Heart left ventricle (tissue), 16 donors: Measurements from ENCODE around the gene RNFT2. TPM values are rescaled to one million over a fixed set of nuclear protein-coding genes. Genes with fewer than 3 reads are reported as not detected.

Source experiments
- ATAC-seq, 4 donors: fragments of 200-7000 bp; cut with Tn5 transposase; one replicate each; pipeline ENCODE4 v1.9.1; 2020 to 2022; ENCODE audit warnings: moderate library complexity in 4 of 4, mild to moderate bottlenecking in 3 of 4, moderate number of reproducible peaks in 1 of 4
- DNase-seq, 5 donors: peaks; one replicate each; pipeline ENCODE4 v3.0.0-alpha.2; 2020
- H3K27ac ChIP-seq, 12 donors: fragments of 200-600 bp; sonication (generic) in 4 of 12; one replicate each; pipeline versions ENCODE4 v1.5.0 to v1.8.0; 2016 to 2022; ENCODE audit warnings: mild to moderate bottlenecking in 2 of 12
- H3K27me3 ChIP-seq, 9 donors: fragments of 200-600 bp; sonication (generic) in 2 of 9; one replicate each; pipeline versions ENCODE4 v1.5.1 to v1.8.0; 2016 to 2022; ENCODE audit warnings: mild to moderate bottlenecking in 3 of 9
- H3K36me3 ChIP-seq, 9 donors: fragments of 200-600 bp; sonication (generic) in 2 of 9; one replicate each; pipeline versions ENCODE4 v1.5.0 to v1.8.0; 2018 to 2022; ENCODE audit warnings: mild to moderate bottlenecking in 2 of 9
- H3K4me1 ChIP-seq, 12 donors: fragments of 200-600 bp; sonication (generic) in 4 of 12; one replicate each; pipeline versions ENCODE4 v1.5.0 to v1.8.0; 2016 to 2022; ENCODE audit warnings: mild to moderate bottlenecking in 3 of 12
- H3K4me3 ChIP-seq, 12 donors: fragments of 200-600 bp; sonication (generic) in 4 of 12; one replicate each; pipeline versions ENCODE4 v1.5.0 to v1.8.0; 2017 to 2022; ENCODE audit warnings: mild to moderate bottlenecking in 9 of 12, moderate library complexity in 4 of 12
- H3K9me3 ChIP-seq, 12 donors: fragments of 200-600 bp; sonication (generic) in 4 of 12; one replicate each; pipeline versions ENCODE4 v1.5.0 to v1.8.0; 2016 to 2022; ENCODE audit warnings: mild to moderate bottlenecking in 1 of 12
- CTCF ChIP-seq, 12 donors: fragments of 200-600 bp; sonication (generic) in 4 of 12; IDR thresholded peaks; one replicate each; pipeline versions ENCODE4 v1.5.0 to v1.8.0; 2018 to 2022; ENCODE audit warnings: antibody characterized with exemption in 12 of 12, mild to moderate bottlenecking in 5 of 12
- POLR2A ChIP-seq, 2 donors: fragments of 450-650 bp; IDR thresholded peaks; one replicate each; pipeline ENCODE4 v1.6.1; 2017; ENCODE audit warnings: antibody characterized with exemption in 2 of 2, mild to moderate bottlenecking in 2 of 2, moderate library complexity in 2 of 2
- WGBS, 4 donors: extraction: QIAGEN DNeasy Blood & Tissue Kit in 2 of 4; methylation state at CpG; one replicate each; pipeline versions ENCODE4 v1.1.5 to v1.1.7; 2013 to 2018; 5-methylcytosine and 5-hydroxymethylcytosine counted together
- intact Hi-C, 10 donors: fragments of 100-400 bp; cut with DNase I; formaldehyde crosslinking; loops; one replicate each; pipeline versions ENCODE4 v1.11.1 to v1.14.2; 2022
- polyA plus RNA-seq, 2 donors: library from polyadenylated mRNA; stranded (reverse); fragments of 200-250 nt; gene quantifications; one replicate each; pipeline ENCODE4 v1.2.3, GENCODE V29; 2013
- total RNA-seq, 9 donors: library from RNA; depleted of rRNA in 2 of 9; stranded (reverse); fragments of >200 nt in 2 of 9; fragmentation: NEBNext Ultra II Directional in 3 of 9; extraction: Animal tissue kit (Norgen Biotek cat#: 25700) in 3 of 9; gene quantifications; one replicate each; pipeline versions ENCODE4 v1.1.0 to v1.2.4, GENCODE V29; 2016 to 2023
- donor health status: ischemic (EF 13 %, LVEDD 7.1; RV severe dilation, severe dysfunction).
- donor health status: healthy with polysubstance abuse.
- donor health status: DM: no; HTN: yes; CAD: no.
- donor health status: DM: no; HTN: no; CAD: no.
- donor health status: ischemic (EF 25% LVEDD 6.9; RV normal size, moderate dysfunction).
- donor health status: ischemic (EF 25% LVEDD 5.7; RV mildly dilated, moderate dysfunction).
- donor health status: healthy.
- donor health status: DM: yes; HTN: yes; CAD: no.
- donor health status: ischemic (EF 35%, LVEDD 5.7; RV mildly dilated, moderate dysfunction).
- donor health status: nonischemic (EF 11% LVEDD 7.7; RV severe dilation, severe dysfunction).
- donor health status: DM: yes; HTN: yes; CAD: no.
- donor health status: PGD.
- donor health status: ischemic (EF 29% LVEDD 5.4; RV normal size, mild dysfunction).
- donor health status: nonischemic (EF 23%, LVEDD 6.1; RV moderate dilation, normal function).

RNFT2 gene
- total and polyA plus RNA-seq, 11 donors, result 0.58 to 2.4 (median 1.6) TPM

GRCh38 chr12:116803013-116803736 lies 65.1 kb downstream of the RNFT2 start:
- Histone ChIP-seq H3K9me3 (peaks cover 0 to 18% (median 3%) of the 10 kb centered on the region in 12 donors), H3K4me3 (no peak overlapping the region), H3K27me3 (no peaks in the 10 kb centered on the region), H3K4me1 (peaks cover 0 to 2% (median 0%) of the 10 kb centered on the region in 12 donors), H3K27ac (no peak overlapping the region), H3K36me3 (no peaks in the 10 kb centered on the region)
- intact Hi-C loops, result no loop called here
- DNase-seq (no peak), ATAC-seq (no peak)
- no peak for TF ChIP-seq CTCF (IDR thresholded peaks at IDR 0.05)
- no peak for TF ChIP-seq POLR2A (IDR thresholded peaks at IDR 0.05)
- 74 to 84% (median 80%) methylated on average over 7 of the region's 7 CpGs for whole genome bisulfite sequencing, 4 donors

- TF ChIP-seq POLR2A (IDR thresholded peaks at IDR 0.05) (no peak), CTCF (IDR thresholded peaks at IDR 0.05) (no peak)
These were observed 65.9 kb downstream of the RNFT2 start for GRCh38 chr12:116804051-116804450.

GRCh38 chr12:116806845-116807440 lies 68.8 kb downstream of the RNFT2 start:
- no peaks in the 10 kb centered on the region for H3K36me3 ChIP-seq
- no peak overlapping the region for H3K27ac ChIP-seq
- DNase-seq (no peak), ATAC-seq (no peak)
- no peaks in the 10 kb centered on the region for H3K4me1 ChIP-seq
- WGBS, 4 donors, result 69 to 77% (median 73%) methylated on average over 10 of the region's 10 CpGs
- H3K4me3 ChIP-seq, result no peak overlapping the region
- H3K27me3 ChIP-seq, result no peaks in the 10 kb centered on the region
- no peak for TF ChIP-seq POLR2A (IDR thresholded peaks at IDR 0.05)
- no peak for TF ChIP-seq CTCF (IDR thresholded peaks at IDR 0.05)
- H3K9me3 ChIP-seq, result no peaks in the 10 kb centered on the region
- intact Hi-C loops, result no loop called here

More at GRCh38 chr12:116804051-116804450, 65.9 kb downstream of the RNFT2 start:
- H3K9me3 ChIP-seq, result peaks cover 0 to 10% (median 0%) of the 10 kb centered on the region in 12 donors
- H3K4me3 ChIP-seq, result no peak overlapping the region
- ATAC-seq (no peak), DNase-seq (no peak)
- H3K4me1 ChIP-seq, result no peaks in the 10 kb centered on the region
- no peaks in the 10 kb centered on the region for H3K27me3 ChIP-seq
- 0 to 40% (median 0%) methylated on average over 1 of the region's 1 CpG for WGBS, 4 donors
- intact Hi-C loops, result no loop called here
- H3K36me3 ChIP-seq, result no peaks in the 10 kb centered on the region
- no peak overlapping the region for H3K27ac ChIP-seq

GRCh38 chr12:116807546-116807945 lies 69.4 kb downstream of the RNFT2 start:
- DNase-seq (no peak), ATAC-seq (no peak)
- WGBS, 4 donors, result 89 to 94% (median 92%) methylated on average over 6 of the region's 6 CpGs
- Histone ChIP-seq H3K36me3 (no peaks in the 10 kb centered on the region), H3K4me3 (no peak overlapping the region), H3K4me1 (no peaks in the 10 kb centered on the region), H3K9me3 (no peaks in the 10 kb centered on the region), H3K27me3 (no peaks in the 10 kb centered on the region), H3K27ac (no peak overlapping the region)
- TF ChIP-seq CTCF (IDR thresholded peaks at IDR 0.05) (no peak), POLR2A (IDR thresholded peaks at IDR 0.05) (no peak)
- intact Hi-C loops, result no loop called here
